ENCODE data around the gene ROBO1. TPM values are rescaled to one million over a fixed set of nuclear protein-coding genes. Genes with fewer than 3 reads are reported as not detected.

Gene ROBO1
- total and polyA plus RNA-seq, 2 of the 8 experiments (the other 6 are each of a cell fraction or from before 2014, with no cell fraction given): 51.4 to 91.0 TPM

GRCh38 chr3:78990156-78990555, 777.6 kb downstream of the ROBO1 start (continued):
- TF ChIP-seq CHD7 (IDR thresholded peaks at IDR 0.05; ENCODE audit: insufficient replicate concordance, low read length) (no peak), BCL11A (IDR thresholded peaks at IDR 0.05; ENCODE audit: low read depth in 2 of 2, low read length in 2 of 2) (no peak), ATF2 (IDR thresholded peaks at IDR 0.05; ENCODE audit: low read length) (no peak), POLR2A (IDR thresholded peaks at IDR 0.05; ENCODE audit: control extremely low read depth in 1 of 2, low read depth in 2 of 2, low read length in 2 of 2) (no peak), SAP30 (IDR thresholded peaks at IDR 0.05; ENCODE audit: insufficient read depth, insufficient replicate concordance, low read length) (no peak), POLR2AphosphoS5 (IDR thresholded peaks at IDR 0.05; ENCODE audit: low read depth, low read length) (no peak), ZNF274 (IDR thresholded peaks at IDR 0.05; ENCODE audit: borderline replicate concordance, extremely low read depth, low read length) (no peak)
